Neutrophil (primary cell): ENCODE measurements around the gene ARHGAP12.

Experiments used
- H3K27ac ChIP-seq: fragments of 200-600 bp; sonication (generic); 2 replicates; pipeline ENCODE4 v1.5.1; 2016; ENCODE audit warnings: mild to moderate bottlenecking, moderate library complexity
- H3K27me3 ChIP-seq: fragments of 200-600 bp; sonication (generic); 2 replicates; pipeline ENCODE4 v1.6.0; 2016; ENCODE audit warnings: mild to moderate bottlenecking
- H3K36me3 ChIP-seq: fragments of 200-600 bp; sonication (generic); 2 replicates; pipeline ENCODE4 v1.5.1; 2017
- H3K4me1 ChIP-seq, 2 experiments: fragments of 200-600 bp in 1 of 2; sonication (generic) in 1 of 2; 1 replicate in 1 of 2; 2 replicates in 1 of 2; pipeline versions ENCODE4 v1.5.1 to v1.6.1; 2013 to 2016; ENCODE audit warnings: low read depth in 1 of 2, low read length in 1 of 2, mild to moderate bottlenecking in 1 of 2, moderate library complexity in 1 of 2; ENCODE audit not compliant: control insufficient read depth in 1 of 2, insufficient read depth in 1 of 2
- H3K4me3 ChIP-seq, 2 experiments: fragments of 200-600 bp in 1 of 2; sonication (generic) in 1 of 2; 1 replicate in 1 of 2; 2 replicates in 1 of 2; pipeline ENCODE4 v1.5.1; 2013 to 2016; ENCODE audit warnings: low read depth in 1 of 2, low read length in 1 of 2, mild to moderate bottlenecking in 1 of 2, moderate library complexity in 1 of 2
- H3K9me3 ChIP-seq: fragments of 200-600 bp; sonication (generic); 2 replicates; pipeline ENCODE4 v1.5.1; 2016
- TF ChIP-seq, protein P1 (sequence below): fragments of 200-600 bp; sonication (generic); IDR thresholded peaks from 2 replicates; pipeline ENCODE4 v1.5.1; 2016; ENCODE audit warnings: antibody characterized with exemption

The ARHGAP12 gene

GRCh38 chr10:31830887-31831286 is 97.7 kb downstream of the ARHGAP12 start:
- Histone ChIP-seq H3K27ac (no peak overlapping the region), H3K27me3 (no peaks in the 10 kb centered on the region), H3K4me1 (no peaks in the 10 kb centered on the region), H3K36me3 (peaks cover 2% of the 10 kb centered on the region), H3K9me3 (no peaks in the 10 kb centered on the region), H3K4me3 (no peak overlapping the region)
- TF ChIP-seq, protein P1, sequence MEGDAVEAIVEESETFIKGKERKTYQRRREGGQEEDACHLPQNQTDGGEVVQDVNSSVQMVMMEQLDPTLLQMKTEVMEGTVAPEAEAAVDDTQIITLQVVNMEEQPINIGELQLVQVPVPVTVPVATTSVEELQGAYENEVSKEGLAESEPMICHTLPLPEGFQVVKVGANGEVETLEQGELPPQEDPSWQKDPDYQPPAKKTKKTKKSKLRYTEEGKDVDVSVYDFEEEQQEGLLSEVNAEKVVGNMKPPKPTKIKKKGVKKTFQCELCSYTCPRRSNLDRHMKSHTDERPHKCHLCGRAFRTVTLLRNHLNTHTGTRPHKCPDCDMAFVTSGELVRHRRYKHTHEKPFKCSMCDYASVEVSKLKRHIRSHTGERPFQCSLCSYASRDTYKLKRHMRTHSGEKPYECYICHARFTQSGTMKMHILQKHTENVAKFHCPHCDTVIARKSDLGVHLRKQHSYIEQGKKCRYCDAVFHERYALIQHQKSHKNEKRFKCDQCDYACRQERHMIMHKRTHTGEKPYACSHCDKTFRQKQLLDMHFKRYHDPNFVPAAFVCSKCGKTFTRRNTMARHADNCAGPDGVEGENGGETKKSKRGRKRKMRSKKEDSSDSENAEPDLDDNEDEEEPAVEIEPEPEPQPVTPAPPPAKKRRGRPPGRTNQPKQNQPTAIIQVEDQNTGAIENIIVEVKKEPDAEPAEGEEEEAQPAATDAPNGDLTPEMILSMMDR, result no peak

GRCh38 chr10:31829776-31830175 is 98.9 kb downstream of the ARHGAP12 start:
- TF ChIP-seq, protein P1, result no peak
- peaks cover 7% of the 10 kb centered on the region for H3K36me3 ChIP-seq

DNA sequence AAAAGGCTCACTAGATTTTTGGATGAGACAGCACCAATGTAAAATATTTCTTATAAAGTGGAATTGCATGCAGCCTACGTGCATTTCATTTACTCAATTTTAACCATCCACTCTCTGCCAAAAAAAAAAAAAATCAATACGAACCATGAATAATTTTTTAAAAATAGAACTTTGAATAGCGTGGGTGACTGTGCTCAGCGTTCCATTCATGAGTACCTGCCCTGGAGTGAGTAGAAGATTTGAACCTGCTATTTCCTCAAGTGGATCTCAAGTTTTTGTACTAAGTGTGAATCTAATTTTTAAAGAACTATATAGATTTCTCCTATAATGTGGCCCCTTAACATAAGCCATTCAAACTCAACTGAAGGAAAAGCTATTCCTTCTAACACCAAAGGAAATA is 105.3 kb downstream of the ARHGAP12 start:
- Histone ChIP-seq H3K27me3 (no peaks in the 10 kb centered on the region), H3K27ac (no peak overlapping the region), H3K36me3 (peaks cover 7% of the 10 kb centered on the region), H3K4me3 (no peak overlapping the region), H3K4me1 (no peaks in the 10 kb centered on the region), H3K9me3 (no peaks in the 10 kb centered on the region)
- TF ChIP-seq, protein P1, result no peak

More at GRCh38 chr10:31829776-31830175, 98.9 kb downstream of the ARHGAP12 start:
- no peak overlapping the region for H3K27ac ChIP-seq
- H3K4me3 ChIP-seq, result no peak overlapping the region
- H3K9me3 ChIP-seq, result no peaks in the 10 kb centered on the region
- no peaks in the 10 kb centered on the region for H3K27me3 ChIP-seq
- no peaks in the 10 kb centered on the region for H3K4me1 ChIP-seq

GRCh38 chr10:31822616-31823318 is 105.9 kb downstream of the ARHGAP12 start:
- Histone ChIP-seq H3K27me3 (no peaks in the 10 kb centered on the region), H3K9me3 (no peaks in the 10 kb centered on the region), H3K4me3 (no peak overlapping the region), H3K27ac (no peak overlapping the region), H3K4me1 (no peaks in the 10 kb centered on the region), H3K36me3 (peaks cover 7% of the 10 kb centered on the region)
- TF ChIP-seq, protein P1, result no peak

GRCh38 chr10:31822150-31822549 is 106.5 kb downstream of the ARHGAP12 start:
- TF ChIP-seq, protein P1, result no peak
- H3K27ac ChIP-seq, result no peak overlapping the region

More at GRCh38 chr10:31822150-31822549, 106.5 kb downstream of the ARHGAP12 start:
- Histone ChIP-seq H3K9me3 (no peaks in the 10 kb centered on the region), H3K4me3 (no peak overlapping the region), H3K4me1 (no peaks in the 10 kb centered on the region), H3K36me3 (peaks cover 7% of the 10 kb centered on the region), H3K27me3 (no peaks in the 10 kb centered on the region)
